Panc1 (cell line): ENCODE measurements around the gene CCDC141.

Experiments
- CTCF ChIP-seq: fragments of 450-650 bp; IDR thresholded peaks from 2 replicates; pipeline ENCODE4 v1.5.1; 2017; ENCODE audit warnings: mild to moderate bottlenecking
- POLR2AphosphoS5 ChIP-seq: IDR thresholded peaks from 2 replicates; pipeline ENCODE4 v1.6.1; 2012; ENCODE audit warnings: mild to moderate bottlenecking, low read depth, low read length, moderate library complexity
- REST ChIP-seq, 2 experiments: IDR thresholded peaks; 2 replicates each; pipeline ENCODE4 v1.6.1; 2011 to 2012; ENCODE audit warnings: low read depth in 2 of 2, control low read depth in 1 of 2, low read length in 1 of 2, mild to moderate bottlenecking in 1 of 2, moderate library complexity in 1 of 2; ENCODE audit not compliant: insufficient read depth in 1 of 2
- TCF7L2 ChIP-seq: IDR thresholded peaks from 2 replicates; pipeline ENCODE4 v1.6.1; 2011; ENCODE audit warnings: mild to moderate bottlenecking, low read depth, low read length, inconsistent platforms

- TF ChIP-seq CTCF (no peak), POLR2AphosphoS5 (no peak), REST (IDR thresholded peaks at IDR 0.05; ENCODE audit: insufficient read depth in 1 of 2, low read depth in 2 of 2, low read length in 1 of 2) (no peak), TCF7L2 (no peak)
Measured at GRCh38 chr2:178976351-178976750, 73.6 kb downstream of the CCDC141 start.
